VCaP (cell line): ENCODE measurements around the gene PIP4K2A.

Source experiments
- H3K27ac ChIP-seq: fragments of 450-650 bp; 2 replicates; pipeline ENCODE4 v1.5.1; 2017
- TF ChIP-seq, protein P1 (sequence below): fragments of 450-650 bp; conservative IDR thresholded peaks from 2 replicates; pipeline ENCODE4 v1.5.1; 2017; ENCODE audit warnings: mild to moderate bottlenecking, moderate library complexity

PIP4K2A gene

DNA sequence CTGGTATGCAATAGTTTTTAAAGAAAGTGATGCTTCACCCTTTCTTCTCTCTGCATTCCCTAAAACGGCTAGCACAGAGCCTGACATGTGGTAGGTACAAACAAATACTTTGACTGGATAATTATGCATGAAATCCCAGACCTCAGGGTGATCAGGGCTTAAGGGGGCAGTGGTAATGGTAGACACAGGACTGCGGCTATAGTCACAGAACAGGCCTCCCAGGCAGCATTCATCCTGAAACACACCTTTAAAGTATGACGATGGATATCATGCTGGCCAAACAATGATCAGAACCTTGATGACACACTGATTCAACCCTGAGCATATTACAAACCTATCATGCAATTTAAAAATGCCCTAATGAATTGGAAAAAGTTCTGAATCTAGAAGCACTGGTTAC is 110.8 kb downstream of the PIP4K2A start:
- TF ChIP-seq, protein P1, sequence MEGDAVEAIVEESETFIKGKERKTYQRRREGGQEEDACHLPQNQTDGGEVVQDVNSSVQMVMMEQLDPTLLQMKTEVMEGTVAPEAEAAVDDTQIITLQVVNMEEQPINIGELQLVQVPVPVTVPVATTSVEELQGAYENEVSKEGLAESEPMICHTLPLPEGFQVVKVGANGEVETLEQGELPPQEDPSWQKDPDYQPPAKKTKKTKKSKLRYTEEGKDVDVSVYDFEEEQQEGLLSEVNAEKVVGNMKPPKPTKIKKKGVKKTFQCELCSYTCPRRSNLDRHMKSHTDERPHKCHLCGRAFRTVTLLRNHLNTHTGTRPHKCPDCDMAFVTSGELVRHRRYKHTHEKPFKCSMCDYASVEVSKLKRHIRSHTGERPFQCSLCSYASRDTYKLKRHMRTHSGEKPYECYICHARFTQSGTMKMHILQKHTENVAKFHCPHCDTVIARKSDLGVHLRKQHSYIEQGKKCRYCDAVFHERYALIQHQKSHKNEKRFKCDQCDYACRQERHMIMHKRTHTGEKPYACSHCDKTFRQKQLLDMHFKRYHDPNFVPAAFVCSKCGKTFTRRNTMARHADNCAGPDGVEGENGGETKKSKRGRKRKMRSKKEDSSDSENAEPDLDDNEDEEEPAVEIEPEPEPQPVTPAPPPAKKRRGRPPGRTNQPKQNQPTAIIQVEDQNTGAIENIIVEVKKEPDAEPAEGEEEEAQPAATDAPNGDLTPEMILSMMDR, result no peak
- H3K27ac ChIP-seq, result no peak overlapping the region

DNA sequence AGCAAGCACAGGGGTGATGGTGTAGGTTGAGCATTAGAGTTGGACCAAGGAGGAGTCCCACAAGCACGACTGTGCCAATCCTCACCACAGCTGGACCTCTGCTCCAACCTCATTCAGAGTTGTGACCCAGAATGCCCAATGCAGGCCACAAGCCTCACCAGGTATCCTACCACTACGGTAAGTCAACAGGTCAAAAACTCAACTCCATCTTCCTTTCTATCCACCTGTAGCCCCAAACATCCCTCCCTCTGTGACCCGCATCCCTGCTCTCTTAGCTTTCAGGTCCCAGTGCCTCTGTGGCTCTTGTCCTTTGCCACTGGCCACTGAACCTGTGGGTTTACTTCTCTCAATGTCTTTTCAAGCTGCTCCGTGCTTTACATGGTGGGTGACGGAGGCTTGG is 112.8 kb downstream of the PIP4K2A start:
- no peak overlapping the region for H3K27ac ChIP-seq
- TF ChIP-seq, protein P1, result no peak

GRCh38 chr10:22599636-22600228 is 114.6 kb downstream of the PIP4K2A start:
- H3K27ac ChIP-seq, result no peak overlapping the region
- TF ChIP-seq, protein P1, result no peak

- TF ChIP-seq, protein P1, result no peak
- H3K27ac ChIP-seq, result no peak overlapping the region
Observed at GRCh38 chr10:22599048-22599561, 115.3 kb downstream of the PIP4K2A start.

DNA sequence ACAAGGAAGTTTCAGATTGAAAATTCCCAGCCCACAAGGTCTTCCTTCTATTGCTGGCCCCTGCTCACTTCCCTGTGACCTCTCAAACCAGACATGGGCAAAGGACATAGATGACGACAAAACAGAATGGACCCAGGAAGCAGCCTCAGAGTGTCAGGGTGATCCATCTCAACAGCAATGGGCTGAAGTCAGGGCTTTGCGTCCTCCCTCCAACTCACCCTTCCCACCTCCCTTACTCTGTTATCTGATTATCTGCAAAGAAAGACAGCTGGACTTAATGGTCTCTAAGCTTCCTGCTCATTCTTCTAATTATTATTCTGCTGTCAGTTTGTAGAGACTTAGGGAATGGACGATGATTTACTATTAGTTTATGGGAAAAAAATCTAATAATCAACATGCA is 115.9 kb downstream of the PIP4K2A start:
- TF ChIP-seq, protein P1, result no peak
- no peak overlapping the region for H3K27ac ChIP-seq

DNA sequence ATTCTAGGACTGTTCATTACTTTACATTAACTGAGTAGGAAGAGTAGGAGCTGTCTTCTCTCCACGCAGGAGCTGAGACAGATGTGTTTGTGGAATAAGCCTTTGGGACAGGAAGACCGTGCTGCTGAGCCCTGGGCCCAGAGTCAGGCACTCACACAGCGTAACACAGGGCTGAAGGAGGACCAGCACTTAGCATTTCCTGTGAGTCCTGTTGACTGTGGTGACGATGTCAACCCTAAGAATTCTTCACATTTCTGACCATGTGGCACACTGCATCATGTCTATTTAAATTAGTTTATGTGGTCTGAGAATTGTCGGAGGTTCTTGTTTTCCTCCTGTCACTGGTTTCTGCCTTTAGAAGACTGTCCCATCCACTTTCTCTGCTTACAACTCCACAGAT is 117.2 kb downstream of the PIP4K2A start:
- TF ChIP-seq, protein P1, result no peak
- H3K27ac ChIP-seq, result 0 out of 2 replicates have a peak overlapping the region, but pooled peaks have one; percentile 5

GRCh38 chr10:22593636-22594198 is 120.7 kb downstream of the PIP4K2A start:
- TF ChIP-seq, protein P1, result no peak
- peak overlapping the region; percentile 38 for H3K27ac ChIP-seq
